DND-41 (cell line): ENCODE results near the gene ATXN1L.

Experiments
- CTCF ChIP-seq: IDR thresholded peaks from 2 replicates; pipeline ENCODE4 v1.5.1; 2012; ENCODE audit warnings: borderline replicate concordance, low read length, moderate library complexity, mild to moderate bottlenecking; ENCODE audit not compliant: poor library complexity, severe bottlenecking; ENCODE audit errors: extremely low read depth
- EZH2 ChIP-seq: IDR thresholded peaks from 3 replicates; pipeline ENCODE4 v1.6.1; 2012; ENCODE audit warnings: borderline replicate concordance, low read depth, mild to moderate bottlenecking, moderate library complexity, low read length, inconsistent platforms; ENCODE audit not compliant: severe bottlenecking

- TF ChIP-seq CTCF = no peak
- no peak for TF ChIP-seq EZH2
These were observed 6.4 kb downstream of the ATXN1L start for GRCh38 chr16:71852158-71852557.
